ENCODE measurements around the gene GSG1L. TPM values are rescaled to one million over a fixed set of nuclear protein-coding genes. Genes with fewer than 3 reads are reported as not detected.

The GSG1L gene
- total and polyA plus RNA-seq, 2 of the 13 experiments (the other 11 are each of a cell fraction or from before 2014, with no cell fraction given): not detected

DNA sequence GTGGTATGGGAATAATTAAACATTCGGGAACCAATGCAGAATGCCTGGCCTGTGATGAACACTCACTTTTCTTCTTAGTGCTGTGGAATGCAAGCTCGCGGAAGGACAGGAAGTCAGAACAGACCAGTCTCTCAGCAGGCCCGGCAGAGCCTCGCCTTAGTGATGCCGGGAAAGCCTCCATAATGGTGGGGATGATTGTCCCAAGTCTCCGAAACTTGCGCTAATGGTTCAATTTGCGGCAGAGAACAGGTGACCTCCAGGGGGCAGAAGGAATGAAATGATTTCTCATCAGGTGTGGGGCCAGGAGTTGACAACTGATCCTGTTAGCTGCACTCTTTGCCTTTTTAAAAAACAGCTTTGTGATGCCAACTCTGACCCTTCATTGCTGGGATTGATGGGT lies 170.6 kb downstream of the GSG1L start:
- 60% methylated on average over 9 of the region's 9 CpGs for WGBS (ENCODE audit: low lambda C conversion rate)
- ATAC-seq (no peak), DNase-seq (ENCODE audit: low spot score) (no peak)

More for the DNA sequence above, 170.6 kb downstream of the GSG1L start:
- no TSS peak for BruUV-seq (replicated peaks)
- Histone ChIP-seq H3K27ac (ENCODE audit: extremely low read length, insufficient read depth, low read length) (no peak overlapping the region), H3K4me3 (replicated peaks in 1 of 3; ENCODE audit: insufficient read depth in 1 of 3, low read depth in 2 of 3, low read length in 3 of 3) (no peak overlapping the region), H3K79me2 (ENCODE audit: insufficient read depth, low read length) (no peaks in the 10 kb centered on the region), H2AFZ (ENCODE audit: low read length) (no peak overlapping the region), H3K4me2 (ENCODE audit: low read depth, low read length) (no peak overlapping the region), H3K36me3 (replicated peaks in 1 of 2; ENCODE audit: control insufficient read depth in 1 of 2, insufficient read depth in 2 of 2, low read length in 2 of 2) (no peaks in the 10 kb centered on the region), H3K4me1 (ENCODE audit: insufficient read depth, low read length) (no peaks in the 10 kb centered on the region), H4K20me1 (ENCODE audit: insufficient read depth, low read length) (no peaks in the 10 kb centered on the region), H3K27me3 (ENCODE audit: control insufficient read depth in 1 of 2, insufficient read depth in 2 of 2, low read length in 2 of 2) (peaks cover 1 to 64% of the 10 kb centered on the region in 2 experiments; a peak in 4 of 5 replicates), H3K9me3 (ENCODE audit: low read length) (no peaks in the 10 kb centered on the region), H3K9ac (ENCODE audit: insufficient read depth, low read depth, low read length) (no peak overlapping the region)
- no peak for TF ChIP-seq GMEB1 (CRISPR knock-in tag; IDR thresholded peaks at IDR 0.05; ENCODE audit: borderline replicate concordance)
- TF ChIP-seq DMAP1 (CRISPR knock-in tag; IDR thresholded peaks at IDR 0.05): no peak
- no peak for TF ChIP-seq IRF9 (CRISPR knock-in tag; IDR thresholded peaks at IDR 0.05; ENCODE audit: borderline replicate concordance)
- TF ChIP-seq, protein P1, sequence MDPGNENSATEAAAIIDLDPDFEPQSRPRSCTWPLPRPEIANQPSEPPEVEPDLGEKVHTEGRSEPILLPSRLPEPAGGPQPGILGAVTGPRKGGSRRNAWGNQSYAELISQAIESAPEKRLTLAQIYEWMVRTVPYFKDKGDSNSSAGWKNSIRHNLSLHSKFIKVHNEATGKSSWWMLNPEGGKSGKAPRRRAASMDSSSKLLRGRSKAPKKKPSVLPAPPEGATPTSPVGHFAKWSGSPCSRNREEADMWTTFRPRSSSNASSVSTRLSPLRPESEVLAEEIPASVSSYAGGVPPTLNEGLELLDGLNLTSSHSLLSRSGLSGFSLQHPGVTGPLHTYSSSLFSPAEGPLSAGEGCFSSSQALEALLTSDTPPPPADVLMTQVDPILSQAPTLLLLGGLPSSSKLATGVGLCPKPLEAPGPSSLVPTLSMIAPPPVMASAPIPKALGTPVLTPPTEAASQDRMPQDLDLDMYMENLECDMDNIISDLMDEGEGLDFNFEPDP (CRISPR knock-in tag; conservative IDR thresholded peaks at IDR 0.05): no peak
- TF ChIP-seq, protein P2, sequence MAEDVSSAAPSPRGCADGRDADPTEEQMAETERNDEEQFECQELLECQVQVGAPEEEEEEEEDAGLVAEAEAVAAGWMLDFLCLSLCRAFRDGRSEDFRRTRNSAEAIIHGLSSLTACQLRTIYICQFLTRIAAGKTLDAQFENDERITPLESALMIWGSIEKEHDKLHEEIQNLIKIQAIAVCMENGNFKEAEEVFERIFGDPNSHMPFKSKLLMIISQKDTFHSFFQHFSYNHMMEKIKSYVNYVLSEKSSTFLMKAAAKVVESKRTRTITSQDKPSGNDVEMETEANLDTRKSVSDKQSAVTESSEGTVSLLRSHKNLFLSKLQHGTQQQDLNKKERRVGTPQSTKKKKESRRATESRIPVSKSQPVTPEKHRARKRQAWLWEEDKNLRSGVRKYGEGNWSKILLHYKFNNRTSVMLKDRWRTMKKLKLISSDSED (CRISPR knock-in tag; IDR thresholded peaks at IDR 0.05): no peak
- TF ChIP-seq SRSF4 (IDR thresholded peaks at IDR 0.05; ENCODE audit: low read depth, low read length, poor library complexity, severe bottlenecking): no peak
- TF ChIP-seq STAT5B (CRISPR knock-in tag; IDR thresholded peaks at IDR 0.05): no peak
- TF ChIP-seq HNRNPLL (IDR thresholded peaks at IDR 0.05; ENCODE audit: low read depth, low read length, poor library complexity, severe bottlenecking): no peak
- no peak for TF ChIP-seq GPN1 (CRISPR knock-in tag; IDR thresholded peaks at IDR 0.05; ENCODE audit: borderline replicate concordance)
- TF ChIP-seq ZNF367 (CRISPR knock-in tag; IDR thresholded peaks at IDR 0.05; ENCODE audit: borderline replicate concordance): no peak
- no peak for TF ChIP-seq ZNF710 (CRISPR knock-in tag; IDR thresholded peaks at IDR 0.05; ENCODE audit: borderline replicate concordance)
- TF ChIP-seq WIZ (CRISPR knock-in tag; IDR thresholded peaks at IDR 0.05): no peak
- TF ChIP-seq, protein P3, sequence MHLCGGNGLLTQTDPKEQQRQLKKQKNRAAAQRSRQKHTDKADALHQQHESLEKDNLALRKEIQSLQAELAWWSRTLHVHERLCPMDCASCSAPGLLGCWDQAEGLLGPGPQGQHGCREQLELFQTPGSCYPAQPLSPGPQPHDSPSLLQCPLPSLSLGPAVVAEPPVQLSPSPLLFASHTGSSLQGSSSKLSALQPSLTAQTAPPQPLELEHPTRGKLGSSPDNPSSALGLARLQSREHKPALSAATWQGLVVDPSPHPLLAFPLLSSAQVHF (CRISPR knock-in tag; IDR thresholded peaks at IDR 0.05): no peak
- TF ChIP-seq ZNF251 (CRISPR knock-in tag; IDR thresholded peaks at IDR 0.05): no peak
- TF ChIP-seq JARID2 (CRISPR knock-in tag; IDR thresholded peaks at IDR 0.05; ENCODE audit: insufficient replicate concordance): no peak
- ChIA-PET CTCF (ENCODE audit: low intra/inter-chr PET ratio, low total read pairs) (no interaction called here), POLR2A (no interaction called here)
- intact Hi-C loops (cut with micrococcal nuclease; ENCODE audit: unreplicated experiment) (no loop called here), in situ Hi-C loops (cut with HindIII; ENCODE audit: extremely low pct_ligation_motif_present, low pct_unique_long_range_greater_than_20kb) (no loop called here)
- no peak for FAIRE-seq

All from HepG2 (cell line).